Kidney (tissue), 14 donors: ENCODE results near the gene CALN1. TPM values are rescaled to one million over a fixed set of nuclear protein-coding genes. Genes with fewer than 3 reads are reported as not detected.

Experiments
- DNase-seq, 5 donors: peaks; one replicate each; pipeline ENCODE4 v3.0.0-alpha.2; 2013 to 2020
- FAIRE-seq: peaks from 2 replicates; lab custom pipeline; 2012; peaks lifted over from hg19 to GRCh38; lab: Jason Lieb, UNC
- H3K27ac ChIP-seq, 2 donors: one replicate each; pipeline ENCODE4 v1.7.0; 2013; ENCODE audit warnings: low read depth in 2 of 2, low read length in 2 of 2, inconsistent platforms in 1 of 2
- H3K27me3 ChIP-seq: one replicate; pipeline ENCODE4 v1.7.1; 2013; ENCODE audit warnings: low read length, inconsistent platforms; ENCODE audit not compliant: control insufficient read depth, insufficient read depth
- H3K36me3 ChIP-seq, 3 donors: one replicate each; pipeline versions ENCODE4 v1.7.0 to v1.7.1; 2013; ENCODE audit warnings: low read length in 3 of 3, control low read depth in 1 of 3, inconsistent platforms in 1 of 3; ENCODE audit not compliant: insufficient read depth in 3 of 3, control insufficient read depth in 2 of 3
- H3K4me1 ChIP-seq, 3 donors: one replicate each; pipeline versions ENCODE4 v1.7.0 to v1.7.1; 2013; ENCODE audit warnings: low read length in 3 of 3, inconsistent platforms in 1 of 3, low read depth in 1 of 3; ENCODE audit not compliant: control insufficient read depth in 2 of 3, insufficient read depth in 2 of 3
- H3K4me3 ChIP-seq, 3 donors: one replicate each; pipeline versions ENCODE4 v1.7.0 to v1.8.1; 2013; ENCODE audit warnings: low read length in 3 of 3, control low read depth in 1 of 3, inconsistent platforms in 1 of 3
- H3K9ac ChIP-seq, 3 donors: one replicate each; pipeline versions ENCODE4 v1.7.0 to v1.7.1; 2013; ENCODE audit warnings: low read length in 3 of 3, control low read depth in 1 of 3, inconsistent platforms in 1 of 3
- H3K9me3 ChIP-seq, 3 donors: one replicate each; pipeline versions ENCODE4 v1.7.0 to v1.7.1; 2013; ENCODE audit warnings: low read length in 3 of 3, control low read depth in 1 of 3, inconsistent platforms in 1 of 3; ENCODE audit not compliant: control insufficient read depth in 2 of 3, insufficient read depth in 1 of 3
- CTCF ChIP-seq: IDR thresholded peaks from 3 replicates; pipeline ENCODE4 v1.5.1; 2012; ENCODE audit warnings: mild to moderate bottlenecking, moderate library complexity, borderline replicate concordance; ENCODE audit not compliant: insufficient read depth; ENCODE audit errors: extremely low read depth
- intact Hi-C: fragments of 100-400 bp; cut with DNase I; formaldehyde crosslinking; loops from one replicate; pipeline ENCODE4 v1.11.1; 2022
- polyA plus RNA-seq: library from polyadenylated mRNA; stranded (reverse); fragments of 350-450 nt; fragmentation: Illumina TruSeq; extraction: RNeasy Lipid Tissue Mini Kit (QIAGEN cat#74804); gene quantifications from one replicate; pipeline ENCODE4 v1.2.3, GENCODE V29; 2014; ENCODE audit warnings: low read depth, low replicate concordance; ENCODE audit not compliant: insufficient read depth
- total RNA-seq: library from RNA; stranded (reverse); fragmentation: NEBNext Ultra II Directional; extraction: Animal tissue kit (Norgen Biotek cat#: 25700); gene quantifications from one replicate; pipeline ENCODE4 v1.2.1, GENCODE V29; 2021
- donor health status: control.
- donor health status: control.
- donor health status: control.
- donor health status: control.
- donor health status: control.
- donor health status: DM: yes; HTN: yes; CAD: no.
- donor health status: Normal renal cell carcinoma (clear cell type).

Gene CALN1
- total and polyA plus RNA-seq, 2 donors from 2014 or later, result not detected

- Histone ChIP-seq H3K27me3 (no peaks in the 10 kb centered on the region), H3K9ac (no peak overlapping the region), H3K27ac (no peak overlapping the region), H3K36me3 (no peaks in the 10 kb centered on the region), H3K4me3 (no peak overlapping the region), H3K4me1 (no peaks in the 10 kb centered on the region), H3K9me3 (no peaks in the 10 kb centered on the region)
- FAIRE-seq (no peak), DNase-seq (no peak)
- TF ChIP-seq CTCF, result no peak
- intact Hi-C loops, result no loop called here
Measured at GRCh38 chr7:72037516-72037915, 374.6 kb downstream of the CALN1 start.

GRCh38 chr7:72035266-72035665, 376.9 kb downstream of the CALN1 start:
- intact Hi-C loops, result no loop called here
- no peak for TF ChIP-seq CTCF
- no peaks in the 10 kb centered on the region for H3K27me3 ChIP-seq
- H3K4me1 ChIP-seq, result no peaks in the 10 kb centered on the region
- H3K9me3 ChIP-seq, result no peaks in the 10 kb centered on the region
- DNase-seq (no peak), FAIRE-seq (no peak)
- H3K9ac ChIP-seq, result no peak overlapping the region
- no peak overlapping the region for H3K4me3 ChIP-seq
- H3K27ac ChIP-seq, result no peak overlapping the region
- no peaks in the 10 kb centered on the region for H3K36me3 ChIP-seq

- Histone ChIP-seq H3K36me3 (no peaks in the 10 kb centered on the region), H3K9me3 (peaks cover 0 to 3% (median 0%) of the 10 kb centered on the region in 3 donors), H3K4me3 (no peak overlapping the region), H3K4me1 (no peaks in the 10 kb centered on the region), H3K27me3 (no peaks in the 10 kb centered on the region), H3K9ac (no peak overlapping the region), H3K27ac (no peak overlapping the region)
- no peak for DNase-seq
- TF ChIP-seq CTCF, result no peak
- intact Hi-C loops, result no loop called here
- no peak for FAIRE-seq
Measured at GRCh38 chr7:72032934-72033333, 379.2 kb downstream of the CALN1 start.
